Uterus (tissue), 4 donors: Measurements from ENCODE around the gene MARVELD3. TPM values are rescaled to one million over a fixed set of nuclear protein-coding genes. Genes with fewer than 3 reads are reported as not detected.
"Not testable (repeated sequence)": the region's sequence is repeated elsewhere in the genome, so short reads cannot be mapped to it uniquely, and the experiment has no call there.

ENCODE experiments used
- DNase-seq, 2 donors: peaks; one replicate each; pipeline ENCODE4 v3.0.0-alpha.2; 2019 to 2020
- H3K27ac ChIP-seq, 2 donors: fragments of 200-600 bp; sonication (generic); 1 replicate in 1 of 2; 2 replicates in 1 of 2; pipeline ENCODE4 v1.5.1; 2016 to 2018
- H3K27me3 ChIP-seq, 2 donors: fragments of 200-600 bp; sonication (generic); one replicate each; pipeline ENCODE4 v1.5.1; 2018 to 2019; ENCODE audit warnings: control low read depth in 1 of 2
- H3K36me3 ChIP-seq, 2 donors: fragments of 200-600 bp; sonication (generic); one replicate each; pipeline ENCODE4 v1.5.1; 2019; ENCODE audit warnings: control low read depth in 1 of 2
- H3K4me1 ChIP-seq, 2 donors: fragments of 200-600 bp; sonication (generic); one replicate each; pipeline ENCODE4 v1.5.1; 2018 to 2019; ENCODE audit warnings: control low read depth in 1 of 2
- H3K4me3 ChIP-seq, 2 donors: fragments of 200-600 bp; sonication (generic); 1 replicate in 1 of 2; 2 replicates in 1 of 2; pipeline ENCODE4 v1.5.1; 2018 to 2019; ENCODE audit warnings: mild to moderate bottlenecking in 1 of 2
- H3K9me3 ChIP-seq, 2 donors: fragments of 200-600 bp; sonication (generic); one replicate each; pipeline ENCODE4 v1.5.1; 2019; ENCODE audit warnings: control low read depth in 1 of 2
- POLR2A ChIP-seq, 2 donors: fragments of 450-650 bp; IDR thresholded peaks; one replicate each; pipeline ENCODE4 v1.6.1; 2016; ENCODE audit warnings: antibody characterized with exemption in 2 of 2, mild to moderate bottlenecking in 1 of 2, moderate library complexity in 1 of 2
- intact Hi-C: fragments of 100-400 bp; cut with DNase I; formaldehyde crosslinking; loops from one replicate; pipeline ENCODE4 v1.15.1; 2023; ENCODE audit warnings: low total_unique reads
- total RNA-seq, 4 donors: library from RNA; depleted of rRNA in 3 of 4; stranded (reverse); fragments of >200 nt in 3 of 4; gene quantifications; one replicate each; pipeline versions ENCODE4 v1.1.0 to v1.2.4, GENCODE V29; 2014 to 2023
- TF ChIP-seq, protein P1 (sequence below), 4 experiments: fragments of 200-600 bp in 2 of 4; fragments of 450-650 bp in 2 of 4; sonication (generic) in 2 of 4; IDR thresholded peaks; one replicate each; pipeline ENCODE4 v1.5.1; 2016 to 2019; ENCODE audit warnings: antibody characterized with exemption in 4 of 4, mild to moderate bottlenecking in 2 of 4, moderate library complexity in 1 of 4
- donor health status: DM: yes; HTN: yes; CAD: no.

The MARVELD3 gene
- total RNA-seq, 4 donors from 2014 or later = 0.21 to 5.7 (median 1.8) TPM; not detected in 1

GRCh38 chr16:71600822-71601221 lies 25.2 kb upstream of the MARVELD3 start:
- Histone ChIP-seq H3K4me1 (no peaks in the 10 kb centered on the region), H3K27ac (no peak overlapping the region), H3K4me3 (no peak overlapping the region), H3K9me3 (no peaks in the 10 kb centered on the region), H3K27me3 (no peaks in the 10 kb centered on the region), H3K36me3 (no peaks in the 10 kb centered on the region)
- DNase-seq = no peak
- intact Hi-C loops = no loop called here
- TF ChIP-seq, protein P1, sequence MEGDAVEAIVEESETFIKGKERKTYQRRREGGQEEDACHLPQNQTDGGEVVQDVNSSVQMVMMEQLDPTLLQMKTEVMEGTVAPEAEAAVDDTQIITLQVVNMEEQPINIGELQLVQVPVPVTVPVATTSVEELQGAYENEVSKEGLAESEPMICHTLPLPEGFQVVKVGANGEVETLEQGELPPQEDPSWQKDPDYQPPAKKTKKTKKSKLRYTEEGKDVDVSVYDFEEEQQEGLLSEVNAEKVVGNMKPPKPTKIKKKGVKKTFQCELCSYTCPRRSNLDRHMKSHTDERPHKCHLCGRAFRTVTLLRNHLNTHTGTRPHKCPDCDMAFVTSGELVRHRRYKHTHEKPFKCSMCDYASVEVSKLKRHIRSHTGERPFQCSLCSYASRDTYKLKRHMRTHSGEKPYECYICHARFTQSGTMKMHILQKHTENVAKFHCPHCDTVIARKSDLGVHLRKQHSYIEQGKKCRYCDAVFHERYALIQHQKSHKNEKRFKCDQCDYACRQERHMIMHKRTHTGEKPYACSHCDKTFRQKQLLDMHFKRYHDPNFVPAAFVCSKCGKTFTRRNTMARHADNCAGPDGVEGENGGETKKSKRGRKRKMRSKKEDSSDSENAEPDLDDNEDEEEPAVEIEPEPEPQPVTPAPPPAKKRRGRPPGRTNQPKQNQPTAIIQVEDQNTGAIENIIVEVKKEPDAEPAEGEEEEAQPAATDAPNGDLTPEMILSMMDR (IDR thresholded peaks at IDR 0.05) = no peak
- TF ChIP-seq POLR2A (IDR thresholded peaks at IDR 0.05) = no peak

DNA sequence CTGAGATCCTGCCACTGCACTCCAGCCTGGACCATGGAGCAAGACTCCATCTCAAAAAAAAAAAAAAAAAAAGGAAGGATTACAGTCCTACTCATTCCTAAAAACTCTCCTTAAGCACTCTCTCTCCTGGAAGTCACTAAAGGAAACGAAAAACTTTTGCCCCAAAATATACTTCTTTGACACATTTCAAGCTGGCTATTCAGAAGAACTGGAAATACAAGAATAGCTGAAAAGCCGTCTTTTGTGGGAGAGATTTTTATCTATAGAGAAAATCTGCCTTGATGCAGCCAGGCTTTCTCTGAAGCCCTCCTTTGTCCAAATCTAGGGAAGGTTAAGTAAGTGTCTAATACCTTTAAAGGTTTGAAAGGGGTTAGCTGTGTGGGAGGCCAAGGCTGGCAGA lies 16.9 kb upstream of the MARVELD3 start:
- H3K36me3 ChIP-seq = no peaks in the 10 kb centered on the region
- intact Hi-C loops = no loop called here

DNA sequence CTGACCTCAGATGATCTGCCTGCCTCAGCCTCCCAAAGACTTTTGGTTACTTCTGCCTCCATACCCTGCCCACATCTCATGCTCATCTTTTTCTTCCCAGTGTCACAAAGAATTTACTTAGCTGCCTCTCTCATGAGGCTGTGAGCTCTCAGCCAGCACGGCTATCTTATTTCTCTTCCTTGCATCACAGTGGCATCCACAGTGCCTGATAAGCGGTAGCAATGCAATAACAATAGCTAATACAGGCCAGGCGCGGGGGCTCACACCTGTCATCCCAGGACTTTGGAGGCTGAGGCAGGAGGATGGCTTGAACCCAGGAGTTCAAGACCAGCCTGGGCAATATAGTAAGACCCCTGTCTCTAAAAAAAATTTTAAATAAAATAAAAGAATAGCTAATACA lies 15.5 kb upstream of the MARVELD3 start:
- no peak for DNase-seq
- TF ChIP-seq, protein P1 (IDR thresholded peaks at IDR 0.05) = no peak
- no peak for TF ChIP-seq POLR2A (IDR thresholded peaks at IDR 0.05)
- Histone ChIP-seq H3K27me3 (no peaks in the 10 kb centered on the region), H3K27ac (no peak overlapping the region), H3K9me3 (no peaks in the 10 kb centered on the region), H3K36me3 (no peaks in the 10 kb centered on the region), H3K4me3 (no peak overlapping the region), H3K4me1 (no peaks in the 10 kb centered on the region)
- intact Hi-C loops = no loop called here

More for the DNA sequence above, 16.9 kb upstream of the MARVELD3 start:
- no peak for TF ChIP-seq POLR2A (IDR thresholded peaks at IDR 0.05)
- TF ChIP-seq, protein P1 (IDR thresholded peaks at IDR 0.05) = no peak
- Histone ChIP-seq H3K4me1 (no peaks in the 10 kb centered on the region), H3K27me3 (no peaks in the 10 kb centered on the region), H3K4me3 (no peak overlapping the region), H3K27ac (no peak overlapping the region), H3K9me3 (no peaks in the 10 kb centered on the region)
- no peak for DNase-seq

- peak in 1 of 2 donors; percentile 34 for DNase-seq
- Histone ChIP-seq H3K27me3 (no peaks in the 10 kb centered on the region), H3K36me3 (no peaks in the 10 kb centered on the region), H3K9me3 (no peaks in the 10 kb centered on the region), H3K27ac (no peak overlapping the region), H3K4me1 (no peaks in the 10 kb centered on the region), H3K4me3 (no peak overlapping the region)
- intact Hi-C loops = no loop called here
- no peak for TF ChIP-seq POLR2A (IDR thresholded peaks at IDR 0.05)
- TF ChIP-seq, protein P1 (IDR thresholded peaks at IDR 0.05) = peak; percentile 52 to 64 (median 58)
These were observed 14.8 kb upstream of the MARVELD3 start for GRCh38 chr16:71610936-71611871.

DNA sequence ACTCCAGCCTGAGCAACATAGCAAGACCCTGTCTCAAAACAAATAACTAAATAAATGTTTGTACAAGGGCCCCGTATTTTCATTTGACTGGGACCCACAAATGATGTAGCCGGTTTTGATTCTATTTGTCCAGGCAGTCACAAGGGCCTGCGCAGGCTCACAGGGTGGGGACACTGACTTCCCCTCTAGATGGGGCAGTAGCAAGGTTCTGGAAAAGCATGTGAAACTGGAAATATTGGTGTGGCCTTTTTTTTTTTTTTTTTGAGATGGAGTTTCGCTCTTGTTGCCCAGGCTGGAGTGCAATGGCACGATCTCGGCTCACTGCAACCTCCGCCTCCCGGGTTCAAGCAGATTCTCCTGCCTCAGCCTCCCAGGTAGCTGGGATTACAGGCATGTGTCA lies 11.0 kb upstream of the MARVELD3 start:
- intact Hi-C loops, H3K9me3 ChIP-seq, H3K27me3 ChIP-seq, H3K4me3 ChIP-seq, H3K4me1 ChIP-seq, H3K36me3 ChIP-seq, DNase-seq, H3K27ac ChIP-seq: not testable (repeated sequence)
